KMS-11 (cell line): ENCODE data around the gene EIF2A.

Experiments
- H2AFZ ChIP-seq: fragments of 200-600 bp; sonication (generic); 2 replicates; pipeline ENCODE4 v1.6.1; 2016; ENCODE audit warnings: antibody characterized with exemption, mixed run types, low read depth
- H3K27ac ChIP-seq: fragments of 200-600 bp; sonication (generic); 2 replicates; pipeline ENCODE4 v1.6.1; 2016; ENCODE audit warnings: mild to moderate bottlenecking, mixed run types
- H3K27me3 ChIP-seq: fragments of 200-600 bp; sonication (generic); 2 replicates; pipeline ENCODE4 v1.6.1; 2017; ENCODE audit warnings: mild to moderate bottlenecking, low read depth, mixed run types, moderate library complexity; ENCODE audit not compliant: insufficient read depth
- H3K36me3 ChIP-seq: fragments of 200-600 bp; sonication (generic); 2 replicates; pipeline ENCODE4 v1.6.1; 2017; ENCODE audit warnings: mild to moderate bottlenecking, mixed run types; ENCODE audit not compliant: insufficient read depth
- H3K4me1 ChIP-seq: fragments of 200-600 bp; sonication (generic); 2 replicates; pipeline ENCODE4 v1.6.1; 2016; ENCODE audit warnings: mild to moderate bottlenecking, low read depth, mixed run types; ENCODE audit not compliant: poor library complexity, severe bottlenecking
- H3K4me2 ChIP-seq: fragments of 200-600 bp; sonication (generic); 2 replicates; pipeline ENCODE4 v1.7.0; 2016; ENCODE audit warnings: mild to moderate bottlenecking, mixed run types
- H3K4me3 ChIP-seq: fragments of 200-600 bp; sonication (generic); IDR thresholded peaks from 2 replicates; pipeline ENCODE4 v1.6.1; 2017; ENCODE audit warnings: low read depth, low read length, mixed read lengths; ENCODE audit not compliant: insufficient read depth
- H3K79me2 ChIP-seq: fragments of 200-600 bp; sonication (generic); 2 replicates; pipeline ENCODE4 v1.6.1; 2016; ENCODE audit warnings: low read depth, mixed run types; ENCODE audit not compliant: insufficient read depth
- H3K9ac ChIP-seq: fragments of 200-600 bp; sonication (generic); 2 replicates; pipeline ENCODE4 v1.6.1; 2016; ENCODE audit warnings: mild to moderate bottlenecking, mixed run types
- H4K20me1 ChIP-seq: fragments of 200-600 bp; sonication (generic); 2 replicates; pipeline ENCODE4 v1.6.1; 2016; ENCODE audit warnings: mild to moderate bottlenecking, mixed run types; ENCODE audit not compliant: insufficient read depth
- TF ChIP-seq, protein P1 (sequence below): fragments of 200-600 bp; sonication (generic); conservative IDR thresholded peaks from 2 replicates; pipeline ENCODE4 v1.6.1; 2017; ENCODE audit warnings: low read depth, mild to moderate bottlenecking, antibody characterized with exemption, low read length, moderate library complexity, mixed read lengths

The EIF2A gene

DNA sequence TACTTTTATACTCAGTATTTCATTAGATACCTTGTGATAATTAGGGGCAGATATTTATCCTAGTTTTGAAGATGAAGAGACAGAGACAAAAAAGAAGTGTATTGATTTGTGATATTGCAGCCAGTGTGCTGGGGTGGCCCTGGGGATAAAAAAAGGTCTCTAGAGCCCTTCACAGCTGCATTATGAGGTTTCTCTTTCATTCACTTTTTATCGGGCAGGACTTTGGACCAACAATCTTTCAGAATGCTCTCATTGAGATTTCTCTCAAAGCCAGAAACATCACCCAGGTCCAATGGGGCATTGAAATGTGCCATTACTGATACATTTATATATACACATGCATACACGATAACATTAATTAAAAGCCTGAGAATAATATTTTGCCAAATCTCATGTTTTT is 36.0 kb downstream of the EIF2A start:
- peaks cover 59% of the 10 kb centered on the region for H3K4me1 ChIP-seq
- peak overlapping the region; percentile 47 for H3K27ac ChIP-seq
- no peak overlapping the region for H3K4me3 ChIP-seq
- H3K36me3 ChIP-seq: peaks cover 8% of the 10 kb centered on the region; the same call in 1 of the 2 replicates
- H4K20me1 ChIP-seq: no peaks in the 10 kb centered on the region
- TF ChIP-seq, protein P1, sequence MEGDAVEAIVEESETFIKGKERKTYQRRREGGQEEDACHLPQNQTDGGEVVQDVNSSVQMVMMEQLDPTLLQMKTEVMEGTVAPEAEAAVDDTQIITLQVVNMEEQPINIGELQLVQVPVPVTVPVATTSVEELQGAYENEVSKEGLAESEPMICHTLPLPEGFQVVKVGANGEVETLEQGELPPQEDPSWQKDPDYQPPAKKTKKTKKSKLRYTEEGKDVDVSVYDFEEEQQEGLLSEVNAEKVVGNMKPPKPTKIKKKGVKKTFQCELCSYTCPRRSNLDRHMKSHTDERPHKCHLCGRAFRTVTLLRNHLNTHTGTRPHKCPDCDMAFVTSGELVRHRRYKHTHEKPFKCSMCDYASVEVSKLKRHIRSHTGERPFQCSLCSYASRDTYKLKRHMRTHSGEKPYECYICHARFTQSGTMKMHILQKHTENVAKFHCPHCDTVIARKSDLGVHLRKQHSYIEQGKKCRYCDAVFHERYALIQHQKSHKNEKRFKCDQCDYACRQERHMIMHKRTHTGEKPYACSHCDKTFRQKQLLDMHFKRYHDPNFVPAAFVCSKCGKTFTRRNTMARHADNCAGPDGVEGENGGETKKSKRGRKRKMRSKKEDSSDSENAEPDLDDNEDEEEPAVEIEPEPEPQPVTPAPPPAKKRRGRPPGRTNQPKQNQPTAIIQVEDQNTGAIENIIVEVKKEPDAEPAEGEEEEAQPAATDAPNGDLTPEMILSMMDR: no peak
- H3K9ac ChIP-seq: no peak overlapping the region; the same call in 1 of the 2 replicates
- H3K4me2 ChIP-seq: peak overlapping the region; percentile 90
- H2AFZ ChIP-seq: no peak overlapping the region
- peaks cover 59% of the 10 kb centered on the region; the same call in 1 of the 2 replicates for H3K79me2 ChIP-seq
- no peaks in the 10 kb centered on the region for H3K27me3 ChIP-seq

DNA sequence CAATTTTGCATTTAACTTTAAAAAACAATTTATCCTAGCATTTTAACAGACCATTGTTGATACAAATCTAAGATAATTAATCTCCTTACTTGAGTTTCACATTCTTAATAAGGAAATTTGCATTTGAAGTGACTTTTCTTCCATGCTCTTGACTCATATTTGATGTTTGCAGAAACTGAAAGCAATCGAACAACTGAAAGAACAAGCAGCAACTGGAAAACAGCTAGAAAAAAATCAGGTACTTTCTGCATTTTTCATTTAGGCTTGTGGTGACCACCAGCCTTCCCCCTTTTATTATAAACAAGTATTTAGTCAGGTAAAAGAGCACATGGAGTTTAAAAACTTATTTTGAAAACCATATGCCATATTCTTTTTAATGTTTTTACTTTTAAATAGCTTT is 36.4 kb downstream of the EIF2A start:
- no peak overlapping the region for H3K4me3 ChIP-seq
- no peaks in the 10 kb centered on the region for H3K27me3 ChIP-seq
- H3K4me2 ChIP-seq: peak overlapping the region; percentile 90
- H4K20me1 ChIP-seq: no peaks in the 10 kb centered on the region
- H3K36me3 ChIP-seq: peaks cover 8% of the 10 kb centered on the region; the same call in 1 of the 2 replicates
- H3K9ac ChIP-seq: peak overlapping the region; percentile 9; the same call in 1 of the 2 replicates
- peaks cover 62% of the 10 kb centered on the region; the same call in 1 of the 2 replicates for H3K79me2 ChIP-seq
- TF ChIP-seq, protein P1: no peak
- H2AFZ ChIP-seq: no peak overlapping the region
- H3K27ac ChIP-seq: peak overlapping the region; percentile 47
- peaks cover 62% of the 10 kb centered on the region for H3K4me1 ChIP-seq

DNA sequence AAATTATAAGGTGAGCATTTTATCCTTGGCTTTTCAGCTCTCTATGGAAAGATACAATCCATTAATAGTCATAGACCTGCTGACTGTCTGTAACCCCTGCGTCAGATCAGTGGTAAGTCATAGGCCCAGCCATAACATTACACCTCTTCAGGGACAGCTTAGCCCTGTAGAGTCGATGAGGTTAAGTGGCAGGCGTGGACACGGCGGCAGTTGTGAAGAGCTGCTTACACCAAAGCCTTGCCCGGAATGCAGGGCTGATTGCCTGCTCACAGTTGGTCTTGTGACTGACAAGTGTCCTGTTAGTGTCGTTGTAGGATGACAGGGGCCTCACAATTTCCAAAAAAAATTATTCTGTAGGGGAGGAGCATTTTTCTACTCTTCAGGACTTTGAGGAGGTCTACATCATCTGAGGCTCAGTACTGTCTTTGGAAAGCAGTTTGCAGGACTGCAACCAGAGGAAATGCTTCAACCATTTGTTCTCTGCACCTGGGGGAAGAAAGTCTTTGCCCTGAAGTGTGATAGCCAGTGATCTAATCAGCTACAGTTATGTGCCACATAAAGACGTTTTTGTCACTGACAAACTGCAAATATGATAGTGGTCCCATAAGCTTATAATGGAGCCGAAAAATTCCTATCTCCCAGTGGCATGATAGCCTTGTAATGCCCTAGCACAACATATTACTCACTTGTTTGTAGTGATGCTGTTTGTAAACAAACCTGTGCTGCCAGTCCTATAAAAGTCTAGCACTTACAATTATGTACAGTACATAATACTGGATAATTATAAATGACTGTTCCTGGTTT is 41.6 kb downstream of the EIF2A start:
- Histone ChIP-seq H3K36me3 (no peaks in the 10 kb centered on the region), H3K4me1 (peaks cover 64% of the 10 kb centered on the region), H3K27ac (no peak overlapping the region), H4K20me1 (no peaks in the 10 kb centered on the region), H3K27me3 (no peaks in the 10 kb centered on the region), H3K9ac (no peak overlapping the region), H2AFZ (no peak overlapping the region), H3K79me2 (peaks cover 88% of the 10 kb centered on the region), H3K4me2 (no peak overlapping the region), H3K4me3 (no peak overlapping the region)
- TF ChIP-seq, protein P1: no peak

DNA sequence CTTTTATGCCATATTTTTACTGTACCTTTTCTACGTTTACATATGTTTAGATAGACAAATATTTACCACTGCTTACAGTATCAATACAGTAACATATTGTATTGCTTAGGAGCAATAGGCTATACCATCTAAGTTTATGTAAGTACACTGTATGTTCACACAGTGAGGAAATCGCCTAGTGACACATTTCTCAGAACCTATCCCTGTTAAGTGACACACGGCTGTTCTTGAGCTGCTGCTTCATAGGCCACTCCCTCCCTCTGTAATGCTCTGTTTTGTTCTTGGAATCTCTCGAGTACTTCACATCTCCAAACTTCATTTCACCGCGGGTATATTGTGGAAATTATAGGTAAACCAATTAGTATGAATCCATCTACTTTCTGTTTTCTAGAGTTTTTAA is 43.2 kb downstream of the EIF2A start:
- Histone ChIP-seq H3K27me3 (no peaks in the 10 kb centered on the region), H3K4me3 (no peak overlapping the region), H3K27ac (no peak overlapping the region), H2AFZ (no peak overlapping the region), H4K20me1 (no peaks in the 10 kb centered on the region), H3K79me2 (peaks cover 90% of the 10 kb centered on the region), H3K36me3 (no peaks in the 10 kb centered on the region), H3K9ac (no peak overlapping the region), H3K4me1 (peaks cover 54% of the 10 kb centered on the region), H3K4me2 (no peak overlapping the region)
- TF ChIP-seq, protein P1: no peak
